ENCODE data around the gene KLHL3.
A peak's percentile ranks its signal among the peaks of the same experiment; 100 is the strongest.

The KLHL3 gene

GRCh38 chr5:137708796-137709559, 26.9 kb downstream of the KLHL3 start:
- DNase-seq (ENCODE audit: low read depth in 2 of 2), result no peak

- no peak for DNase-seq (ENCODE audit: low read depth in 2 of 2)
These were observed 27.8 kb downstream of the KLHL3 start for GRCh38 chr5:137708062-137708461.

GRCh38 chr5:137706841-137707240, 29.0 kb downstream of the KLHL3 start:
- DNase-seq (ENCODE audit: low read depth in 2 of 2), result no peak

- no peak for DNase-seq (ENCODE audit: low read depth in 2 of 2)
These were observed 30.8 kb downstream of the KLHL3 start for GRCh38 chr5:137705106-137705505.

GRCh38 chr5:137703565-137703964, 32.3 kb downstream of the KLHL3 start:
- DNase-seq (ENCODE audit: low read depth in 2 of 2), result no peak

- DNase-seq (ENCODE audit: low read depth in 2 of 2), result no peak
These were observed 35.6 kb downstream of the KLHL3 start for GRCh38 chr5:137700282-137700680.

- DNase-seq (ENCODE audit: low read depth in 2 of 2), result no peak
These were observed 36.3 kb downstream of the KLHL3 start for GRCh38 chr5:137699336-137700281.

- DNase-seq (ENCODE audit: low read depth in 2 of 2), result peak; percentile 27 to 32
These were observed 39.4 kb downstream of the KLHL3 start for GRCh38 chr5:137696481-137696880.

GRCh38 chr5:137695651-137696428, 40.0 kb downstream of the KLHL3 start:
- DNase-seq (ENCODE audit: low read depth in 2 of 2), result no peak

GRCh38 chr5:137693951-137694721, 41.8 kb downstream of the KLHL3 start:
- DNase-seq (ENCODE audit: low read depth in 2 of 2), result no peak

- no peak for DNase-seq (ENCODE audit: low read depth in 2 of 2)
These were observed 42.5 kb downstream of the KLHL3 start for GRCh38 chr5:137693307-137693950.

GRCh38 chr5:137689306-137689705, 46.6 kb downstream of the KLHL3 start:
- DNase-seq (ENCODE audit: low read depth in 2 of 2), result no peak

- no peak for DNase-seq (ENCODE audit: low read depth in 2 of 2)
These were observed 47.6 kb downstream of the KLHL3 start for GRCh38 chr5:137688210-137688840.

- no peak for DNase-seq (ENCODE audit: low read depth in 2 of 2)
These were observed 51.1 kb downstream of the KLHL3 start for GRCh38 chr5:137684761-137685160.

GRCh38 chr5:137681191-137681590, 54.7 kb downstream of the KLHL3 start:
- no peak for DNase-seq (ENCODE audit: low read depth in 2 of 2)

- no peak for DNase-seq (ENCODE audit: low read depth in 2 of 2)
These were observed 56.0 kb downstream of the KLHL3 start for GRCh38 chr5:137679910-137680309.

GRCh38 chr5:137679195-137679594, 56.7 kb downstream of the KLHL3 start:
- DNase-seq (ENCODE audit: low read depth in 2 of 2), result no peak

GRCh38 chr5:137672881-137673280, 63.0 kb downstream of the KLHL3 start:
- no peak for DNase-seq (ENCODE audit: low read depth in 2 of 2)

- DNase-seq (ENCODE audit: low read depth in 2 of 2), result no peak
These were observed 63.9 kb downstream of the KLHL3 start for GRCh38 chr5:137672001-137672400.

GRCh38 chr5:137669811-137670210, 66.1 kb downstream of the KLHL3 start:
- DNase-seq (ENCODE audit: low read depth in 2 of 2), result no peak
